ENCODE results near the gene ZNF317.
"Not testable (repeated sequence)": the region's sequence is repeated elsewhere in the genome, so short reads cannot be mapped to it uniquely, and the experiment has no call there.

Gene ZNF317

DNA sequence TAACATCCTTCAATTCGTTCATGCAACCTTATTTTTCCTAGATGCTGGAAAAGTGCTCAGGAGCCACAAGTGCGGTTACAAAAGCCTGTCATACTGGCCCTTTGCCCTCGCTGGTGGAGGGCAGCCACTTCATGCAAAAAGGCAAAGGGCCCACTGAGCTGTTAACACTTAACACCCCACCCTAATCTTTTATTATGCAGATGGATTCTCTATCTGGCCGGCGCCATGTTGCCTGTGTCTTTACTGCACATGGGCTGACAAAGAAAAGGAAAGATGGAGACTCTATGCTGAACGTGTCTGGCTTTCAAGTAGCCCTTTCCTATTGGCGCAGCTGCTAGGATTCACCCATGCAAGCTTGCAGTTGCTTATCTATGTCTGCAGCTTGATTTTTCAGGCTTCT lies 49.3 kb downstream of the ZNF317 start:
- Histone ChIP-seq H3K4me3 (ENCODE audit: low read depth in 1 of 2, low read length in 1 of 2) (no peak overlapping the region), H3K9me3 (no peaks in the 10 kb centered on the region), H3K4me1 (ENCODE audit: control insufficient read depth in 1 of 2, insufficient read depth in 1 of 2, low read depth in 1 of 2, low read length in 1 of 2) (no peaks in the 10 kb centered on the region), H3K27me3 (peaks cover 3% of the 10 kb centered on the region), H3K27ac (no peak overlapping the region), H3K36me3 (no peaks in the 10 kb centered on the region)
- TF ChIP-seq, protein P1, sequence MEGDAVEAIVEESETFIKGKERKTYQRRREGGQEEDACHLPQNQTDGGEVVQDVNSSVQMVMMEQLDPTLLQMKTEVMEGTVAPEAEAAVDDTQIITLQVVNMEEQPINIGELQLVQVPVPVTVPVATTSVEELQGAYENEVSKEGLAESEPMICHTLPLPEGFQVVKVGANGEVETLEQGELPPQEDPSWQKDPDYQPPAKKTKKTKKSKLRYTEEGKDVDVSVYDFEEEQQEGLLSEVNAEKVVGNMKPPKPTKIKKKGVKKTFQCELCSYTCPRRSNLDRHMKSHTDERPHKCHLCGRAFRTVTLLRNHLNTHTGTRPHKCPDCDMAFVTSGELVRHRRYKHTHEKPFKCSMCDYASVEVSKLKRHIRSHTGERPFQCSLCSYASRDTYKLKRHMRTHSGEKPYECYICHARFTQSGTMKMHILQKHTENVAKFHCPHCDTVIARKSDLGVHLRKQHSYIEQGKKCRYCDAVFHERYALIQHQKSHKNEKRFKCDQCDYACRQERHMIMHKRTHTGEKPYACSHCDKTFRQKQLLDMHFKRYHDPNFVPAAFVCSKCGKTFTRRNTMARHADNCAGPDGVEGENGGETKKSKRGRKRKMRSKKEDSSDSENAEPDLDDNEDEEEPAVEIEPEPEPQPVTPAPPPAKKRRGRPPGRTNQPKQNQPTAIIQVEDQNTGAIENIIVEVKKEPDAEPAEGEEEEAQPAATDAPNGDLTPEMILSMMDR (IDR thresholded peaks at IDR 0.05) = no peak

DNA sequence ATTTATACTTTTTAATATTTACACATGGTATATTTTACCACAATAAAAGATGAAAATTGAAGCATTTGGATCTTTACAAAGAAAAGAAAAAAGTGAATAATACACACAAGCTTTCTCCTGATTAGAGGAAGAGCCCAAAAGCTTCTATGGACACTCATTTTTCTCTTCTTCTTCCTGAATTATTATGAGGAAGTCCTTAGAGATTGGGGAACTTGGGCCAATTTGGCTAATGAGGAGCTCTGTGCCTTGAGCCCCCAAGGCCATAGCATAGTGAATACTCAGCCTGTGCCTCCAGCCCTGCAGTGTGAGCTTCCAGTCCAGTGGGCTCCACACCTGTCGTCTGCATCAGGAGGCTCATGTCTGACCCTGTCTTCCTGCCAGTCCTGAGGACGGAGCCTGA lies 57.8 kb downstream of the ZNF317 start:
- not testable (repeated sequence) for H3K36me3 ChIP-seq; H3K27me3 ChIP-seq; H3K27ac ChIP-seq; H3K4me3 ChIP-seq (ENCODE audit: low read depth in 1 of 2, low read length in 1 of 2); H3K9me3 ChIP-seq; H3K4me1 ChIP-seq (ENCODE audit: control insufficient read depth in 1 of 2, insufficient read depth in 1 of 2, low read depth in 1 of 2, low read length in 1 of 2)

DNA sequence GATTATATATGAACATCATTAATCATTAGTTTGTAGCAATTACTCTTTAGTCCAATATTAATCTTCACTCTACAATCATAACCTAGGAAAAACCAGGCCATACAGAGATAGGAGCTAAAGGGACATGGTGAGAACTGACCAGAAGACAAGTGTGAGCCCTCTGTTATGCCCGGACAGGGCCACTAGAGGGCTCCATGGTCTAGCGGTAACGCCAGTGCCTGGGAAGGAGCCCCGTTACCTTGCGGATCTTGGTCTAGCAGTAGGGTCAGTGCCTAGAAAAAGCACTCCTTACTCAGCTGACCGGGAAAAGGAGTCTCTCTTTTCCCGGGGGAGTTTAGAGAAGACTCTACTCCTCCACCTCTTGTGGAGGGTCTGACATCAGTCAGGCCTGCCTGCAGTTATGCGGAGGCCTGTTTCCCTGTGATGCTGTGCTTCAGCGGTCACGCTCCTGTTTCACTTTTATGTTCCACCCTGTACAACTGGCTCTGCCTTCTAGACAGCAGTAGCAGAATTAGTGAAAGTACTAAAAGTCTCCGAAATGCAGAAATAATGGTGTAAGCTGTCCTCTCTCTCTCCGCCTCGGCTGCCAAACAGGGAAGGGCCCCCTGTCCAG lies 65.4 kb downstream of the ZNF317 start:
- Histone ChIP-seq H3K27ac (no peak overlapping the region), H3K4me3 (ENCODE audit: low read depth in 1 of 2, low read length in 1 of 2) (no peak overlapping the region), H3K27me3 (peaks cover 19% of the 10 kb centered on the region), H3K9me3 (no peaks in the 10 kb centered on the region), H3K36me3 (no peaks in the 10 kb centered on the region), H3K4me1 (ENCODE audit: control insufficient read depth in 1 of 2, insufficient read depth in 1 of 2, low read depth in 1 of 2, low read length in 1 of 2) (no peaks in the 10 kb centered on the region)
- TF ChIP-seq, protein P1 (IDR thresholded peaks at IDR 0.05) = peak; percentile 70
